HS-5 (cell line): ENCODE results near the gene MID2.
"Not testable (repeated sequence)": the region's sequence is repeated elsewhere in the genome, so short reads cannot be mapped to it uniquely, and the experiment has no call there.

Experiments used
- DNase-seq: peaks from one replicate; pipeline ENCODE4 v3.0.0-alpha.2; 2012; ENCODE audit warnings: low read depth

MID2 gene

GRCh38 chrX:107825698-107826237, at the start of gene MID2:
Gene MID2 (plus strand): TSS chrX:107825866. CDS start chrX:107826427, 561 bp downstream.
- DNase-seq, result no peak

- DNase-seq, result peak; percentile 58
These were observed 48.8 kb upstream of the MID2 start for GRCh38 chrX:107776649-107777535.

GRCh38 chrX:107777536-107777832, 48.2 kb upstream of the MID2 start, which contains the start of gene NCBP2L:
Gene NCBP2L (plus strand): TSS chrX:107777733. CDS start chrX:107794221, 16,488 bp downstream.
- DNase-seq, result no peak

- no peak for DNase-seq
These were observed 45.1 kb upstream of the MID2 start for GRCh38 chrX:107780525-107780924.

GRCh38 chrX:107787827-107788226, 37.8 kb upstream of the MID2 start:
- no peak for DNase-seq

GRCh38 chrX:107804427-107804826, 21.2 kb upstream of the MID2 start:
- DNase-seq, result no peak

GRCh38 chrX:107805179-107805578, 20.5 kb upstream of the MID2 start:
- no peak for DNase-seq

- DNase-seq, result not testable (repeated sequence)
These were observed 15.6 kb upstream of the MID2 start for GRCh38 chrX:107810053-107810452.

- no peak for DNase-seq
These were observed 6.7 kb upstream of the MID2 start for GRCh38 chrX:107818900-107819521.

GRCh38 chrX:107823042-107823441, 2.6 kb upstream of the MID2 start:
- DNase-seq, result no peak

- no peak for DNase-seq
These were observed 2.2 kb upstream of the MID2 start for GRCh38 chrX:107823456-107823855.

- no peak for DNase-seq
These were observed 768 bp downstream of the MID2 start for GRCh38 chrX:107826238-107827029.

- no peak for DNase-seq
These were observed 1.6 kb downstream of the MID2 start for GRCh38 chrX:107827030-107827831.

GRCh38 chrX:107827852-107828251, 2.2 kb downstream of the MID2 start:
- no peak for DNase-seq

- no peak for DNase-seq
These were observed 4.2 kb downstream of the MID2 start for GRCh38 chrX:107829878-107830277.

GRCh38 chrX:107831071-107831730, 5.5 kb downstream of the MID2 start:
- no peak for DNase-seq

- DNase-seq, result no peak
These were observed 8.9 kb downstream of the MID2 start for GRCh38 chrX:107834275-107835201.

- DNase-seq, result no peak
These were observed 11.3 kb downstream of the MID2 start for GRCh38 chrX:107836958-107837357.

GRCh38 chrX:107840971-107841370, 15.3 kb downstream of the MID2 start:
- no peak for DNase-seq
